Non-pigmented ciliary epithelial cell (primary cell): ENCODE measurements around the gene CCDC192.

Source experiments
- DNase-seq: peaks from one replicate; pipeline ENCODE4 v3.0.0-alpha.2; 2010; ENCODE audit warnings: low read depth

The CCDC192 gene

GRCh38 chr5:127885176-127885575, 182.0 kb downstream of the CCDC192 start:
- no peak for DNase-seq

DNA sequence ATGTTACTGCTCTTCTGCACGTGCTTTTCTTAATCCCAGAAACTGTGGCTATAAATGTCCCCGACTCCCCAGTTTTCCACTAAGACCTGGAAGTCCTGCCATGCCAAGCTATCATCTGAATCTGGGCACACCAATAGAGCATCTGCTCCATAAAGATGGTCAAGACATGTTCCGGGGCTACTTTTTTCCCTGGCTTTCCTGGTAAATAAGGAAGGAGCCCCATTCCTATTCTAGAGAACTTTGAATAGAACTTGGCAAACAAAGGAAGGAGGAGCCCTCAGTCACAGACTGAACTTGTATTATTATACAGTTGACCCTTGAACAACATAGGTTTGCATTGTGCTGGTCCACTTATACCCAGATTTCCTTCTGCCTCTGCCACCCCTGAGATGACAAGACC, 182.9 kb downstream of the CCDC192 start:
- no peak for DNase-seq

- no peak for DNase-seq
Measured at GRCh38 chr5:127887282-127887681, 184.1 kb downstream of the CCDC192 start.

DNA sequence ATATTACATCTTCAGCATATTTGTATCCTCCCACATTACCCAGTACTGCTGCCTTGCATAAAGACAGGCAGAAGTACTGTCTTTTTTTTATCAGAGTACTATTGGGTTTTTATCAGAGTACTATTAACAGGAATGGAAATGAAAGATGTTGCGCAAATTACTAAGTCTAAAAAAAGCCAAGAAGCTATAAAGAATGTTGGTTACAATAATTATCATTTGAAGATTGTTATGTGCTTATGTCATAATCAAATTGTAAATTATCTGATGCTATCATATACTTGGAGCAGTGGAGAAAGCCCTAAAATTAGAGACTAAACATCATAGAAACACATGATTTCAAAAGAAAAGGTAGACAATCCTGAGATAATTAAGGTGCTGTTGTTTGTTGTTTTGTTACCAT, 188.8 kb downstream of the CCDC192 start:
- DNase-seq, result no peak

- peak; percentile 43 for DNase-seq
Measured at GRCh38 chr5:127892467-127893207, 189.4 kb downstream of the CCDC192 start.

GRCh38 chr5:127893232-127893631, 190.0 kb downstream of the CCDC192 start:
- DNase-seq, result no peak

DNA sequence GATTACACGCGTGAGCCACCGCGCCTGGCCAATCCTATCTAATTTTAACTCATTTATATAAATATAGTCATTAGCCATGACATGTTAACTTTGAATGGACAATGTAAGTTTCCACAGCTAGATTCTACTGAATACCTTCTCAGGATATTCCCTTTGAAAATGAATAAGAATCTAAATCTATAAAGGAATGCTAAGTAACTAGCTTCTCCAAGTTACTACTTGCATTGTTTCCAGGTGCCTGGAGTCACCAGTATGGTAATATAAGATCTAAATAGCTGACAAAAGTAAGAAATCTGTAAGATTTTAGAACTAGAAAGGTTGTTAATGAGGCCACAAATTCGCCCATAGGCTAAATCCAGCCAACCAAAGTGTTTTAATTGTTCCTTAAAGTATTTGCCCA, 191.3 kb downstream of the CCDC192 start:
- DNase-seq, result no peak

DNA sequence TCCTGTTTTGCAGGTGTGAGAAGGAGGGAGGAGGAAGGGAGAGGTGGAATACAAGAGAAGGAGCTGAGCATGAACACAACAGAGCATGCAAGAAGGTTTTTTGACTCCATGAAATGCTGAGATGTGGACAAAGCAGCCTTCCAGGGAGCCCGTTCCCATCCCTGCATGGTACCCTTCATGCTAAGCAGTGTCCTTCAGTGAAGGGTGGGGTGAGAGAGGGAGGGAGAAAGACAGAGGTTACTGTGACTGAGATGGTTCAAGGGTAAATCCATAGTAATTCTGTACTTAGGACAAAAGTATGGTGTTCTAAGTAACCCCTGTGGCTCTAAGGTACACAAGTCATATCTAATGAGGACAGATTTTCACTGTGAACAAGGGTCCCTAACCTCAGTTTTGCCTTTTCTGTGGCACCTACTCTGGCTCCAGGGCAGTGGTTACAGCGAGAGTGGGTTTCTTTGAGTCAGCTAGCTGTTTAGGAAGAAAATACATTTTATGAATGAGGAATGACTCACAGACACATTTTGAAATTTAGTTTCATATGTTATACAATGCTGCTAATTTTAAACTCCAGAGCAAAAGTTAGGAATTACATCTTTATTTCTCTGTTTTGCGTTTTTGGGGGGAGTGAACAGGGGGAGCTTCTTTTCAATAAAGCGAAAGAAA, 195.5 kb downstream of the CCDC192 start:
- DNase-seq, result no peak

DNA sequence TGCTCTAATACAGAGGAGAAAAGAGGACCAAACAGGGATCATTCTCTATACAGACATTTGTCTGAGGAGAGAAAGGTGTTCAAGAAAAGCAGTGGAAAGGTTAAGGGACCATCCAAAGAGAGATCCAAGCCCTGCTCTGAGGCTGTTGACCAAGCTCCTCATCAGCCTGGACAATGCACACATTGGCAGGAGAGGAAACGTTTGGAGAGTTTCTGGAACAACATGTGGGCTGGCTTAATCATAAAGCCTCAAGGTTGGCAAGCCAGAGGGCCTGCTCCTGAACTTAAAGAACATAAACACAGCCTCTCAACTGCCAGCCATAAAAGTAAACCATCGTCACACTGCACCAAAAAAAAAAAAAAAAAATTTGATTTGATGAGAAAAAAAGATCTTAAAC, 196.0 kb downstream of the CCDC192 start:
- no peak for DNase-seq

GRCh38 chr5:127906562-127907204, 203.5 kb downstream of the CCDC192 start:
- DNase-seq, result no peak

DNA sequence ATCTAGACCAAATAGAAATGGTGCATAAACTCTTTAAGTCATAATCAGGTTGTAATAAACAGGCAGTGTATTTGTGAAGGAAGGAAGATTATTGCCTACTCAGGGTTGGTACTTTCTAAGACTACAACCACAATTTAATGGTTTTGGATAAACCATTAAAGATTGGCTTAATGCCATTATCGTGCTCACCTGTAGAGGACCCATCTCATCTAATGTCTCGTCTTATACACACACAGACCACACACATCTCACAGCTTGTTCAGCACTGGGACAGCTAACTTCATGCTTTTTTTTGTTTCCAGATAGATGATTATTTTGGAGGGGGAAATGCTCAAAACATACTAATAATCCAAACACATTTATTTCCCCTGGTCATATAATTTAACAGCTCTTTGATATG, 204.7 kb downstream of the CCDC192 start:
- no peak for DNase-seq

DNA sequence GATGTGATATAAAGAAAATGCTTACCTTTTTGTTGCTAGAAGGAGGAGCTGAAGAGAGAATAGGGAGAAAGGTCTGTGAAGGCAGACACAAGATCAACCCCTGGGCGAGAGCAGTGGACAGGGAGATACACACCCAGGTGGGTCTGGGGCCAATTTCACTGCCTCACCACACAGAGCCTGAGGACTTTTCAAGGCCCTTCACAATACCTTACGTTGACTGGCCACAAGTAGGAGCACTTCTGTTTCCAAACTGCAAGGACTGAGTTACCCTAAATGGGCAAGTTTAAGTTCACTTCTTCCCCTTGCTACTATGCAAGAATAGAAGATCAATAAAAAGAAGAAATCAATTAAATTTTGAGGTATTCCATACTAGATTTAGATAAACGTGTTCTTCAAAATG, 205.9 kb downstream of the CCDC192 start:
- no peak for DNase-seq

DNA sequence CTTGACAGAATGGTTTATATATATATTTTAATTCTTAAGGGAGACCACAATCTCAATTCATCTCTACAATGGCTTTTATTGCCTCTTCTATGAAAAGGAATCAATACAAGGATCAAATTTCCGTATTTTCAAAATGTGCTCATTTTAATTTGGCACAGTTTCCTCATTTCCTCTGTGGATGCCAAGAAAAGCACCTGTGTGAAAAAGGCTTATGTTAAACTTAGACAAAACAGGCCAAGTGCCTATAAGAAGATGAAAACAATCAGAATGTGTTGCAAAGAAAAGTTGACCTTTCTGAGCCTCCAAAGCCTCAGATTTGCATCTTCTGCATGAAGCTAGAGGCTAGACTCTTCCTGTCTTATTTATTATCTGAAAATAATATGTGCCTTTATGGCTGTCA, 206.6 kb downstream of the CCDC192 start:
- DNase-seq, result no peak

DNA sequence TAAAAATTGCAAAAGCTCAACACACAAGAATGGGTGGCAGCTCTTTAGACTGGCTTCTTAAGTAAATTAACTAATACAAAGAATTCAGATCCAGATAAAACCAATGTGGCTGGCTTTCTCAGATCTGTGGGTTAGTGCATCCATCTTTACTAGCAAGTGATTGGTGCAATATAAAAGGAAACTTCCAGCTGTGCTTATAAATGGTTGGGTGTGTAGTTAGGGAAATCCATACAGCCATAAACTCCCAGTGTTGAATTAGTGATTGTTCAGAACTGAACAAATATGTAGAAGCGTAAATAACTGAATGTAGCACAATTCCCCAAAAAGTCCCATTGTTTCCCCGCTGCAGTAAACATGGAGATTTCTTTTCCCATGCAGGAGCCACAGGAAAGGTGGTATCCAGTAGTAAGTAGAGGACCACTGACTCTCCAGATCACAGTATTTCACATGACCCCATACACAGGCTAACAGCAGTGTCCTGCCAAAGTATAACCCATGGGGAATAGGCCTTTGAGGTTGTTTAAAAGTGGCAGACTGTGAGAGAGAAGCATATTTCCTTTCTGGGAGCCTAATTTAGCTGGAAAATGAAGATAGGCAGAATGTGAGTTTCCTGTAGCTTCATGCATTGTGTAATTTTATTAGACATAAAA, 207.2 kb downstream of the CCDC192 start:
- no peak for DNase-seq

DNA sequence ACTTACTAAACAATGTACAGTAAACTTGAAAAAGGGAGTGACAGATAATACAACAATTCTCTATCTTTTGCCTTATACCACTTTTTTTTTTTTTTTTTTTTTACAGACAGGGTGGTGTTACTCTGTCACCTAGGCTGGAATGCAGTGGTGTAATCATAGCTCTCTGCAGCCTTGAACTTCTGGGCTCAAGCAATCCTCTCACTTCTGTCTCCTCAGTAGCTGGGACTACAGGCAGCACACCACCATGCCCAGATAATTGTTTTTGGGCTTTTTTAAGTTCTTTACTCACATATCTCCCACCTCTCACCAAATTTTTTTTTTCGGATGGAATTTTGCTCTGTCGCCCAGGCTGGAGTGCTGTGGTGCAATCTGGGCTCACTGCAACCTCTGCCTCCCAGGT, 208.4 kb downstream of the CCDC192 start:
- DNase-seq, result no peak

GRCh38 chr5:127912411-127912810, 209.2 kb downstream of the CCDC192 start:
- no peak for DNase-seq

DNA sequence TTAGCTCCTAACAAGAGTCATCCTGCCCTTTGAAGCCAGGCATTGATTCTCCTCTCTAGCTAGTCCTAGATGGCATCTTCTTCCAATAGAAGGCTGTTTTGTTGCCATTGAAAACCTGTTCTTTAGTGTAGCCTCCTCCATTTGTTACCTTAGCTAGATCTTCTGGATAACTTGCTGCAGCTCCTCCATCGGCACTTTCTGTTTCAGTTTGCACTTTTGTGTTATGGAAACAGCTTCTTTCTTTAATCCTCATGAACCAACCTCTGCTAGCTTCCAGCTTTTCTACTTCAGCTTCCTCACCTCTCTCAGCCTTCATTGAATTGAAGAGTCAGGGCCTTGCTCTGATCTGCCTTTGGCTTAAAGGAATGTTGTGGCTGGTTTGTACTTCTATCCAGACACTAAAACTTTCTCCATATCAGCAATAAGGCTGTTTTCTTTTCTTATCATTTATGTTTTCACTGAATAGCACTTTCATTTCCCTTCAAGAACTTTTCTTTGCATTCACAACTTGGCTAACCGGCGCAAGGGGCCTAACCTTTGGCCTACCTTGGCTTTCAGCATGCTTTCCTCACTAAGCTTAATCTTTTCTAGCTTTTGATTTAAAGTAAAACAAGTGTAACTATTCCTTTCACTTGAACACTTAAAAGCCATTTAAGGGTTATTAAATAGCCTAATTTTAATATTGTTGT, 213.8 kb downstream of the CCDC192 start:
- no peak for DNase-seq

DNA sequence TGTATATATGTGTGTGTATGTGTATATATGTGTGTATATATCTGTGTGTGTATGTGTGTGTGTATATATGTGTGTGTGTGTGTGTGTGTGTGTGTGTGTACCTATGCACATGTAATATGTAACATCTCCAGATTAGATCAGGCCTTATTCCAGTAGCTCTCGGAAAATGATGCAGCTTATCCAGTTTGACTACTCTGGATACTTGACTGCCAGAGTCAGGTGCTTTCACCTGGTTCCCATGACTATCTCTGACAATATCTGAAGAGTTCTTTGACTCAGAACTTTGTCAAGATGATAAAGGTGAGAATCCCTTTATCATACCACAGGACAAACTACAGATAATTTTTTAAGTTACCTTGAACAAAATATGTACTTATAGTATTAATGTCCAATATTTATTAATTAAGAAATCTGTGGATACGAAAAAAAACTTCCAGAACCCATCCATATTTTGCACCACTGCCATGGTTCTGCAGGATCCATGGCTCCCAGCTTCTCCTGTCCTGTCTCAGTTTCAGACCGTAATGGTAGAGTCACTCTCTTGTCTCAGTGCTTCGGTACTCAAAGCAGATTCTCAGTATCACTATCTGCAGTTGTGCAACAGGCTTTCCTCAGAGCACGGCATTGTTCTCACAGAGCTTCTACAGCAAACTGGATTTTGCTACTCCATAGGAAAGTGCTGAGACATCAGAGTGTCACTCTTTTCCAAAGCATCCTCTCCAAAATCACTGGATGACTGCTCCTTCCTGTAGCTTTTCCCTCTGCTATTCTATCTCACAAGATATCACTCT, 216.0 kb downstream of the CCDC192 start:
- DNase-seq, result no peak

GRCh38 chr5:127919818-127920217, 216.6 kb downstream of the CCDC192 start:
- no peak for DNase-seq

DNA sequence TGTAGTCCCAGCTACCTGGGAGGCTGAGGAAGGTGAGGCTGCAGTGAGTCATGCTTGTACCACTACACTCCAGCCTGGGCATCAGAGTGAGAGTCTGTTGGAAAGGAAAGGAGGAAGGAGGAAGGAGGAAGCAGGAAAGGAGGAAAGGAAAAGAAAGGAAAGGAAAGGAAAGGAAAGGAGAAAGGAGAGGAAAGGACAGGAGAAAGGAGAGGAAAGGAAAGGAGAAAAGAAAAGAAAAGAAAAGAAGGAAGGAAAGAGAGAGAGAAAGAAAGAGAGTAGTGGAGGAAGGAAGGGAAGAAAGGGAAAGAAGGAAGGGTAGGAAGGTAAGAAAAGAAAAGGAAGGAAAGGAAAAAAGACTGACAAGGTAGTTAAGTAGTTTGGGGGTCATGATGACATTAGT, 217.7 kb downstream of the CCDC192 start:
- no peak for DNase-seq

GRCh38 chr5:127922603-127923002, 219.4 kb downstream of the CCDC192 start:
- DNase-seq, result no peak
